ENCODE measurements around the gene TTC34. TPM values are rescaled to one million over a fixed set of nuclear protein-coding genes. Genes with fewer than 3 reads are reported as not detected.

The TTC34 gene
- polyA plus RNA-seq, 5 donors, result 0.65 to 0.85 (median 0.71) TPM

- DNase-seq, result no peak
Observed at GRCh38 chr1:2830761-2831425, 29.4 kb upstream of the TTC34 start.

GRCh38 chr1:2829846-2830615, 28.5 kb upstream of the TTC34 start:
- no peak for DNase-seq

- no peak for DNase-seq
Observed at GRCh38 chr1:2828586-2829250, 27.2 kb upstream of the TTC34 start.

- DNase-seq, result no peak
Observed at GRCh38 chr1:2826736-2827292, 25.3 kb upstream of the TTC34 start.

GRCh38 chr1:2826316-2826715, 24.8 kb upstream of the TTC34 start:
- no peak for DNase-seq

GRCh38 chr1:2825487-2826189, 24.1 kb upstream of the TTC34 start:
- no peak for DNase-seq

- DNase-seq, result no peak
Observed at GRCh38 chr1:2824999-2825398, 23.5 kb upstream of the TTC34 start.

GRCh38 chr1:2823921-2824610, 22.6 kb upstream of the TTC34 start:
- no peak for DNase-seq

GRCh38 chr1:2822621-2823145, 21.2 kb upstream of the TTC34 start:
- DNase-seq, result no peak

- peak; percentile 55 for DNase-seq
Observed at GRCh38 chr1:2821966-2822620, 20.6 kb upstream of the TTC34 start.

GRCh38 chr1:2821373-2821955, 20.0 kb upstream of the TTC34 start:
- DNase-seq, result no peak

GRCh38 chr1:2820731-2821372, 19.4 kb upstream of the TTC34 start:
- no peak for DNase-seq

GRCh38 chr1:2819831-2820730, 18.6 kb upstream of the TTC34 start:
- no peak for DNase-seq

- DNase-seq, result no peak
Observed at GRCh38 chr1:2819429-2819828, 17.9 kb upstream of the TTC34 start.

- no peak for DNase-seq
Observed at GRCh38 chr1:2817784-2818564, 16.5 kb upstream of the TTC34 start.

GRCh38 chr1:2816786-2817185, 15.3 kb upstream of the TTC34 start:
- DNase-seq, result no peak

- DNase-seq, result no peak
Observed at GRCh38 chr1:2815551-2815950, 14.1 kb upstream of the TTC34 start.
